Osteocyte (in vitro differentiated cells): ENCODE results near the gene TRPC5OS. TPM values are rescaled to one million over a fixed set of nuclear protein-coding genes. Genes with fewer than 3 reads are reported as not detected.

Source experiments
- DNase-seq: peaks from one replicate; pipeline ENCODE4 v3.0.0; 2021; ENCODE audit warnings: mixed read lengths; ENCODE audit not compliant: unreplicated experiment; ENCODE audit errors: extremely low spot score
- H3K27ac Mint-ChIP-seq: one replicate; pipeline ENCODE4 v1.8.0; 2021; ENCODE audit warnings: mild to moderate bottlenecking, mixed read lengths; ENCODE audit not compliant: unreplicated experiment
- H3K27me3 Mint-ChIP-seq: one replicate; pipeline ENCODE4 v1.8.0; 2021; ENCODE audit warnings: mixed read lengths; ENCODE audit not compliant: unreplicated experiment
- H3K36me3 Mint-ChIP-seq: one replicate; pipeline ENCODE4 v1.8.0; 2021; ENCODE audit warnings: mixed read lengths; ENCODE audit not compliant: unreplicated experiment
- H3K4me1 Mint-ChIP-seq: one replicate; pipeline ENCODE4 v1.8.0; 2021; ENCODE audit warnings: mixed read lengths; ENCODE audit not compliant: unreplicated experiment
- H3K4me3 Mint-ChIP-seq: one replicate; pipeline ENCODE4 v1.8.0; 2021; ENCODE audit warnings: mild to moderate bottlenecking, moderate library complexity, mixed read lengths; ENCODE audit not compliant: unreplicated experiment
- H3K9me3 Mint-ChIP-seq: one replicate; pipeline ENCODE4 v1.8.0; 2021; ENCODE audit warnings: mixed read lengths; ENCODE audit not compliant: unreplicated experiment
- total RNA-seq: library from RNA; stranded (reverse); gene quantifications from 2 replicates; pipeline ENCODE4 v1.2.1, GENCODE V29; 2021
- TF ChIP-seq, protein P1 (sequence below): fragments of 200-600 bp; sonication (generic); IDR thresholded peaks from 2 replicates; pipeline ENCODE4 v1.5.0; 2021; ENCODE audit warnings: antibody characterized with exemption, mild to moderate bottlenecking, moderate library complexity

TRPC5OS gene
- total RNA-seq, 1 donor from 2014 or later = not detected

DNA sequence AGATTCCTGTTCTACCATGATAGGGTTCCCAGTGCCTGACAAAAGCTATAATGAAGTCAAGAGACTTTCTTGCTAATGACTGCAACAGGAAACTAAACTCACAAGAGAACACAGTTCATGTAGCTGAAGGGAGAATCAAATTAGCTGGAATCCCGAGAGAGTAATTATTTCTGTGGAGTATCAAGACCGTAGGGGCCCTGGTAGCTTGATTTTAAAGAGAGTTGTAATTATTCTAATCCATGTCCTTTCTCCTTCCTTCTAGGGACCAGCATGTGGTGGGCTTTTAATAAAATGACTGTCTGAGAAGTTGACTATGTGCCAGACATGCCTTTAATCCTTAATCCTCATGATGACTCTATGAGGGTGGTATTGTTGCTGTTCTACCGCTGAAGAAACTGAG is 1.7 kb upstream of the TRPC5OS start:
- Mint-ChIP-seq H3K27me3 (peaks cover 10% of the 10 kb centered on the region), H3K9me3 (no peaks in the 10 kb centered on the region), H3K4me1 (no peaks in the 10 kb centered on the region), H3K36me3 (no peaks in the 10 kb centered on the region), H3K4me3 (no peak overlapping the region), H3K27ac (no peak overlapping the region)
- no peak for DNase-seq
- TF ChIP-seq, protein P1, sequence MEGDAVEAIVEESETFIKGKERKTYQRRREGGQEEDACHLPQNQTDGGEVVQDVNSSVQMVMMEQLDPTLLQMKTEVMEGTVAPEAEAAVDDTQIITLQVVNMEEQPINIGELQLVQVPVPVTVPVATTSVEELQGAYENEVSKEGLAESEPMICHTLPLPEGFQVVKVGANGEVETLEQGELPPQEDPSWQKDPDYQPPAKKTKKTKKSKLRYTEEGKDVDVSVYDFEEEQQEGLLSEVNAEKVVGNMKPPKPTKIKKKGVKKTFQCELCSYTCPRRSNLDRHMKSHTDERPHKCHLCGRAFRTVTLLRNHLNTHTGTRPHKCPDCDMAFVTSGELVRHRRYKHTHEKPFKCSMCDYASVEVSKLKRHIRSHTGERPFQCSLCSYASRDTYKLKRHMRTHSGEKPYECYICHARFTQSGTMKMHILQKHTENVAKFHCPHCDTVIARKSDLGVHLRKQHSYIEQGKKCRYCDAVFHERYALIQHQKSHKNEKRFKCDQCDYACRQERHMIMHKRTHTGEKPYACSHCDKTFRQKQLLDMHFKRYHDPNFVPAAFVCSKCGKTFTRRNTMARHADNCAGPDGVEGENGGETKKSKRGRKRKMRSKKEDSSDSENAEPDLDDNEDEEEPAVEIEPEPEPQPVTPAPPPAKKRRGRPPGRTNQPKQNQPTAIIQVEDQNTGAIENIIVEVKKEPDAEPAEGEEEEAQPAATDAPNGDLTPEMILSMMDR = no peak

DNA sequence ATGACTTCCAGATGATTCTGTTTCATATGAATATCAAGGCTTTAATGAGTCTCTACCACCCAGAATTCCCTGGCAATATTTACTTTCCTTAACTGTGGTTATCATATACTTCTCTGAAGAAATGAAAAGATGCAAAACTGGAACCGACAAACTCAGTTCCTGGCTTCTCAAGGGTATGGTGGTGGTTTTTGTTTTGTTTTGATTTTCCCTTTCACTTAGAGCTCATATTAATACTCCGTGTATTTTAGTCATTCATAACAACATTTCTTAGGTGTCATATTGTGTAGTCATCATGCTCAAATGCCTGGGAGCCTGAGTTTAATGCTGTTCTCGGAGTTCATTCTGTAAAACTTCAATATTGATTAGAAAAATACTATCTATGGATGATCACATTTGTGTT is 665 bp downstream of the TRPC5OS start:
- H3K4me1 Mint-ChIP-seq = no peaks in the 10 kb centered on the region
- no peak for DNase-seq
- H3K9me3 Mint-ChIP-seq = no peaks in the 10 kb centered on the region
- peaks cover 7% of the 10 kb centered on the region for H3K27me3 Mint-ChIP-seq
- TF ChIP-seq, protein P1 = no peak
- H3K36me3 Mint-ChIP-seq = no peaks in the 10 kb centered on the region
- H3K4me3 Mint-ChIP-seq = no peak overlapping the region
- no peak overlapping the region for H3K27ac Mint-ChIP-seq

DNA sequence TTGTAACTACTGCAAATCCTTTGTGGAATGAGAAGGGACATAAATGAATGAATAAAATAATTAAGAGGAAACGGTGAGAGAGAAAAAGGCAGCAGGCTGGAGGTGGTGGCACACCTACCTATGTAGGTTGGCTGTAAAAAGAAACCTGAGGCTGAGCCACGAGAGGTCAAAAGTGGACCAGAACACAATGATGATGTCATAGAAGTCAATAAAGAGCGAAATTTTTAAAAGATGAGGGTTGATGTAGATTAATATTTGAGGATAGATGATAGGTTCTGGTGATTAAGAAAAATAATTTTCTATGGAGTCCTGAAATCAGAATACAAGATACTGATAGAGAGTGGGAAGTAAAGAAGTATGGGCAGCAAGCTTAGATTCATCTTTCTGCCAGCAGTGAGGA is 1.7 kb downstream of the TRPC5OS start:
- H3K4me3 Mint-ChIP-seq = no peak overlapping the region
- H3K9me3 Mint-ChIP-seq = no peaks in the 10 kb centered on the region
- TF ChIP-seq, protein P1 = no peak
- DNase-seq = no peak
- no peaks in the 10 kb centered on the region for H3K4me1 Mint-ChIP-seq
- H3K36me3 Mint-ChIP-seq = no peaks in the 10 kb centered on the region
- no peak overlapping the region for H3K27ac Mint-ChIP-seq
- peaks cover 5% of the 10 kb centered on the region for H3K27me3 Mint-ChIP-seq

- H3K36me3 Mint-ChIP-seq = no peaks in the 10 kb centered on the region
- H3K4me3 Mint-ChIP-seq = no peak overlapping the region
- no peaks in the 10 kb centered on the region for H3K4me1 Mint-ChIP-seq
- DNase-seq = no peak
- no peaks in the 10 kb centered on the region for H3K9me3 Mint-ChIP-seq
- no peak overlapping the region for H3K27ac Mint-ChIP-seq
- H3K27me3 Mint-ChIP-seq = no peaks in the 10 kb centered on the region
- TF ChIP-seq, protein P1 = no peak
Observed at GRCh38 chrX:111880735-111881134, 4.8 kb downstream of the TRPC5OS start.

GRCh38 chrX:111881715-111882114 is 5.7 kb downstream of the TRPC5OS start:
- TF ChIP-seq, protein P1 = no peak
- no peak overlapping the region for H3K27ac Mint-ChIP-seq
- H3K4me3 Mint-ChIP-seq = no peak overlapping the region
- H3K9me3 Mint-ChIP-seq = no peaks in the 10 kb centered on the region
- no peaks in the 10 kb centered on the region for H3K36me3 Mint-ChIP-seq
- no peaks in the 10 kb centered on the region for H3K27me3 Mint-ChIP-seq
- H3K4me1 Mint-ChIP-seq = no peaks in the 10 kb centered on the region
- no peak for DNase-seq
